GM21381 (cell line): Measurements from ENCODE around the gene WRAP53.

Source experiments
- ATAC-seq: cut with Tn5 transposase; IDR thresholded peaks from one replicate; pipeline ENCODE4 v1.9.1; 2021; ENCODE audit warnings: mild to moderate bottlenecking, moderate library complexity; ENCODE audit not compliant: unreplicated experiment

Gene WRAP53

DNA sequence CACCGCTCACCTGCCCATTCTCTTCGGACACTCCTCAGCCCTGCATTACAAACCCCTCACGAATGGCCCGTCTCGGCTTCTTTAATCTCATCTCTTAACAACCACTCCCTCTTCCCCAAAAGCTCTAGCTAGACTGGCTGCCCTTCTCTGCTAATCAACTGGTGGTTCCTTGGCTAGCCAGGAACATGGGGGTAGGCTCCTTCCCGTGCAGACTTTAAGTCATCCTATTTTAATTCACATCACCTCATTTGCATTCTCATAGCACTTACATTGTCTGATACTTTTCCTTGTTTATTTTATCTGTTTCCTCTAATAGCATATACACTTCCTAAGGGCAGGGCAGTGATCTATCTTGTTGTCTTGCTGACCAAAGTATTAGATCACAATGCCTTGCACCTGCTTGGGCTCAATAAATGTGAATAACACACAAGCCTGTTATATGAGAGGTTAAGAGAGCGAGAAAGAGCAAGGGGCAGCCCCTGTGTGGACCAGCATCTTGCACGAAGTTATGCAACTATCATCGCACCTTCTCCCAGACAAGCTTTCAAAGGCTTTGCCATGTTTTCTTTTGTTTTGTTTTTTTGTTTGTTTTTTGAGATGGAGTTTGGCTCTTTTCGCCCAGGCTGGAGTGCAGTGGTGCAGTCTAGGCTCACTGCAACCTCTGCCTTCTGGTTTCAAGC is 10.7 kb upstream of the WRAP53 start:
- no peak for ATAC-seq

DNA sequence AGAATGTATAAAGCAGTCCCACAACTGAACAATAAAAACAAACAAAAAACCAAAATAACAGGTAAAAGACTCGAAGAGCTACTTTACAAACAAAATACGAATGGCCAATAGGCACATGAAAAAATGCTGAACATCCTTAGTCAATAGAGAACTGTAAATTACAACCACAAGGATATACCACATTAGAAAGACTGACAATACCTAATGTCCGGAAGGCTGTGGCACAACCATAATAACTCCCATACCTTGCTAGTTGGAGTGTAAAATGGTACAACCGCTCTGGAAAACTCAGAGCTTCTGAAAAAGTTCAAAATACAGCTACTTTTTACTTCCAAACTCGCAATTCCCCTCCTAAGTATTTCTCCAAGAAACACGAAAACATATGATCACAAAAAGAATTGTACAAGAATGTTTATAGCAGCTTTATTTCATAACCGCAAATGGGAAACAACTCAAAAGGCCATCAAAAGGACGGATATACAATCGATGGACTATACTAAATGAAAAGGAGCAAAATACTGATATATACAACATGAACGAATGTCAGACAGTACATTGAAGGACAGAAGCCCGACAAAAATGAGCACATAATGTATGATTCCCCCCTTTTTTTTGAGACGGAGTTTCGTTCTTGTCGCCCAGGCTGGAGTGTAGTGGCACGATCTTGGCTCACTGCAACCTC is 3.3 kb upstream of the WRAP53 start:
- no peak for ATAC-seq

DNA sequence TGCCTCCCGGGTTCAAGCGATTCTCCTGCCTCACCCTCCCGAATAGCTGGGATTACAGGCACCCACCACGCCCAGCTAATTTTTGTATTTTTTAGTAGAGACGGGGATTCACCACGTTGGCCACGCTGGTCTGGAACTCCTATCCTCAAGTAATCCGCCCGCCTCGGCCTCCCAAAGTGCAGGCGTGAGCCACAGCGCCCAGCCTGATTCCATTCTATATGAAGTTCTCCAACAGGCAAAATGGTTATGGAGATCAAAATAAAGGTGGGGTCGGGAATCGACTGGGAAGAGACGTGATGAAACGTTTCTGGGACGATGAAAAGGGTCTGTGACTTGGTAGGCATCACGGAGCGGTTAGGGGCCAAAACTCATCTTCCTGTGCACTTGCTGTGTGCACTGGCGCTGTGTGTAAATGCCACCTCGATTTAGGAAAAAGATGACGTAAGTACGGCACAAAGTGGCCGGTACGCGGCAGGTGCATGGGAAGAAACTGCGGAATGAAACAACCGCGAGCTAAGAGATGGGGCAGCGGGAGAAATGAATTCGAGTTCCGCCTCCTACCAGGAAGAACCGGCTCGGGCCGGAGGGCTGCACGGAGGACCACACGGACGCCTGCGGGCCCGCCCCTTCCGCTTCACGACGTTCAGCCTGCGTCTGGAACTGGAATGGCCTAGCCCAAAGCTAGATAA is 2.6 kb upstream of the WRAP53 start:
- ATAC-seq = peak; percentile 65

DNA sequence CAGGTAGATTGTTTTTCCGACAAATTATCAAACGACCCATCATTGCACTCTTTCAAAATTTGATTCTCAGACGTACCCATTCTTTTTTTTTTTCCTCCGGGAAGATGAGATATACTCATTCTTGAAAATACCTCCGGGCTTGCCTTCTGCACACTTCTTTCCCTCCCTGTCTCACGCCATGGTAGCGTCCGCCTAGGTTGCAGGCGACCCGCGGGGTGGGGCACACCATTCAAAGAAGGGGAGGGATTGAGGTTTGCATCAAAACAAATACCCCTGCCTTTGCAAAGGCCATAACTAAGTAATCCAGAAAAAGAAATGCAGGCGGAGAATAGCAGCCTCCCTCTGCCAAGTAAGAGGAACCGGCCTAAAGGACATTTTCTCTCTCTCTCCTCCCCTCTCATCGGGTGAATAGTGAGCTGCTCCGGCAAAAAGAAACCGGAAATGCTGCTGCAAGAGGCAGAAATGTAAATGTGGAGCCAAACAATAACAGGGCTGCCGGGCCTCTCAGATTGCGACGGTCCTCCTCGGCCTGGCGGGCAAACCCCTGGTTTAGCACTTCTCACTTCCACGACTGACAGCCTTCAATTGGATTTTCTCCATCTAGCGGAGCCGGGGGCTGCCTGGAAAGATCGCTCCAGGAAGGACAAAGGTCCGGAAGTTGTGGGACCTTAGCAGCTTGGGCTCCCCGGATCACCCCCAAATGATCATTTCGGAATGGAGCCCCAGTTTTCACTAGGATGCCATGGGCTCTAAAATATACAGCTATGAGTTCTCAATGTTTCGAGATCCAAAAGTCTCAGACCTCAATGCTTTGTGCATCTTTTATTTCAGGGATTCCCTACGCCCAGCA is 1.8 kb upstream of the WRAP53 start:
- ATAC-seq = peak; percentile 36

DNA sequence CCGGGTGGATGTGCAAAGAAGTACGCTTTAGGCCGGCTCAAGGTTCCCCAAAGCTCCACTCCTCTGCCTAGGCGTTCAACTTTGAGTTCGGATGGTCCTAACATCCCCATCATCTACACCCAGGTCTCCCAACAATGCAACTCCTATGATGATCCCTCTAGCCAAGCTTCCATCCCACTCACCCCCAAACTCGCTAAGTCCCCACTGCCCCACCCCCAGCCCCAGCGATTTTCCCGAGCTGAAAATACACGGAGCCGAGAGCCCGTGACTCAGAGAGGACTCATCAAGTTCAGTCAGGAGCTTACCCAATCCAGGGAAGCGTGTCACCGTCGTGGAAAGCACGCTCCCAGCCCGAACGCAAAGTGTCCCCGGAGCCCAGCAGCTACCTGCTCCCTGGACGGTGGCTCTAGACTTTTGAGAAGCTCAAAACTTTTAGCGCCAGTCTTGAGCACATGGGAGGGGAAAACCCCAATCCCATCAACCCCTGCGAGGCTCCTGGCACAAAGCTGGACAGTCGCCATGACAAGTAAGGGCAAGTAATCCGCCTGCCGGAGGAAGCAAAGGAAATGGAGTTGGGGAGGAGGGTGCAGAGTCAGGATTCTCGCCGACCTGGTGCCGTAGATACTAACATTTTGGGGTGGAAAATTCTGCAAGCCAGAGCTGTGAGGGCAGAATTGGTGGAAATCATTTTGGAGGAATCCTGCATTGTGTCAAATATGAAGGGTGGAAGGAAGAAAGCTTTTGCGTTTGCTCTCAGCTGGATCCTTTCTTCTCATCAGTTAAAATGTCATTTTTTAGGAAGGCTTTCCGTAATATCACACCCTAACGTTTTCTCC is 987 bp upstream of the WRAP53 start, which contains the start of gene TP53:
Gene TP53 (minus strand): TSS at position 419 of the 836 bp plus-strand sequence. CDS start 10,896 bp downstream, outside the sequence.
- peak; percentile 33 for ATAC-seq

DNA sequence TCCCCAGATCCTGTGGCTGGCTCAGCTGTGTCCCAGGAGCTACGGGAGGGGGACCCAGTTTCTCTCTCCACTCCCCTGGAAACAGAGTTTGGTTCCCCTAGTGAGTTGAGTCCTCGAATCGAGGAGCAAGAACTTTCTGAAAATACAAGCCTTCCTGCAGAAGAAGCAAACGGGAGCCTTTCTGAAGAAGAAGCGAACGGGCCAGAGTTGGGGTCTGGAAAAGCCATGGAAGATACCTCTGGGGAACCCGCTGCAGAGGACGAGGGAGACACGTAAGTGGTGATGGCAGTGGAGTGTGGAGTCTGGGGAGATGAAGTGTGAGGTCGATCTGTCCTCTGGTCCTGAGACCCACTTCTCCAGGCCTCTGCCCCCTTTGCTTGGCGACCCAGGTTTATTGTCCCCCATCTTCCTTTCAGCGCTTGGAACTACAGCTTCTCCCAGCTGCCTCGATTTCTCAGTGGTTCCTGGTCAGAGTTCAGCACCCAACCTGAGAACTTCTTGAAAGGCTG is 585 bp downstream of the WRAP53 start:
- ATAC-seq = no peak

DNA sequence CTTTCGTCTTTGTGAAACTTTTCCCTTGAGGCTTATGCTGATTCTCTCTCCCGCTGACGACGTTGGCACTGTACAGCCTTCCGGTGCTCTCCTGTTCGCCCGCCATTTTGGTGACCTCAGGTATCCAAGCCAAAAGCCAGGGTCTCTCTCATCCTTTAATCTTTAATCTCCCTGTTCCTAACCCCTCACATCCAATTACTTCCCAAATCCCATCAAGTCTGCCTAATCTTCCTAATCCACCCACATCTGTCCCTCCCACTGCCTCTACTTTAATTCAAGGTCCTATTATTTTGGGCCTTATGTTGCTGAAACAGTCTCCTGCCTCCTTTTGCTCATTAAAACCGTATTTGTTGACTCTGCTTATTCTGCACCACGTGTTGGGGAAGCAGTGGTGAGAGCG is 7.3 kb downstream of the WRAP53 start:
- ATAC-seq = no peak

DNA sequence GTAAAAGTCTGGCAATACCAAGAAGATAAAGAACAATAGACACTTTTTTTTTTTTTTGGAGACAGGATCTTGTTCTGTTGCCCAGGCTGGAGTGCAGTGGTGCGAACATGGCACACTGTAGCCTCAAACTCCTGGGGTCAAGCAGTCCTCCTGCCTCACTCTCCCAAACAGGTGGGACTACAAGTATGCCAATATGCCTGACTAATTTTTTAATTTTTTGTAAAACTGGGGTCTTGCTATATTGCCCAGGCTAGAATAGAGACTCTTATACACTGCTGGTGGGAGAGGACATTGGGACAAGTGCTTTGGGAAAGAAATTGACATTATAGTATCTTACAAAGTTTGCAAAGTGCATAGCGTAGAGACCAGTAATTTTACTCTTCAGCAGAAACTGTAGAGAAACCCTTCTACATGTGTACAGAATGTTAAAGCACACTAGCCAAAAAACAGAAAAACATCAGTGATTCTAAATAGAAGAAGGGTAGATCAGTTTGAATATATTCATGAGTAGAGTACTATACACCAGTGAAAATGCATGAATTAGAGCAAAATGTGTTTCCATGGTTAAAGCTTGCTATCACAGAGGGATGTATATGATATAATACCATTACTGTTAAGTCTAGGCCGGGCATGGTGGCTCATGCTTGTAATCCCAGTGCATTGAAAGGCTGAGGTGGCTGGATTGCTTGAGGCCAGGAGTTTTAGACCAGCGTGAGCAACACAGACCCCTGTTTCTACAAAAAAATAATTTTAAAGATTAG is 9.7 kb downstream of the WRAP53 start:
- no peak for ATAC-seq

DNA sequence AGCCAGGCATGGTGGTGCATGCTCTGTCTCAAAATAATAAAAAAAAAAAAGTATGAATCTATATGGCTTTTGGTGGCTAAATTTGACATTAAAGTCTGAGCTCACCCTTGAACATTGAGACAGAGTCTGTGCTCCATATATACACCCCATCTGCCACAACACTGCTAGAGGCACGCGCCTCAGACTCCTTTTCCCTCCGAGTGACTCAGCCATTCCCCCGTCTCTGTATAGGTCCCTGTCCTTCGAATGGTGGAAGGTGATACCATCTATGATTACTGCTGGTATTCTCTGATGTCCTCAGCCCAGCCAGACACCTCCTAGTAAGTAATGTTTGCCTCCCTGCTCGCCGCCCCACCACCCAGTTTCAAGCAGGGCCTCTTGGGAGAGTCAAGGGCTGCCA is 12.2 kb downstream of the WRAP53 start:
- no peak for ATAC-seq

DNA sequence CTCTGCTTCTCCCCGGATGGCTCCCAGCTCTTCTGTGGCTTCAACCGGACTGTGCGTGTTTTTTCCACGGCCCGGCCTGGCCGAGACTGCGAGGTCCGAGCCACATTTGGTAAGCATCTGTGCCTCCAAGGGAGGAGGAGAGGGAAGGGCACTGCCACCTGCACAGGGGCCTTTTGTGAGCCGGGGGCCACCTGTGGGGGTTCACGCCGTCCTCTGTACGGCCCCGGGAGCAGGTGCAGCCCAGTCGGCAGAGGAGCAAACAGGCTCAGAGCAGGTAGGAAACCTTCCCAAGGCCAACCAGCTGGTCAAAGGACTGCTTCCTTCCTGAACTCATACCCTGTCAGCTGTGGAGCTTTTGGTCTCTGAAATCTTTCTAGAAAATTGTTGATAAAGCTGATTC is 13.4 kb downstream of the WRAP53 start:
- no peak for ATAC-seq

DNA sequence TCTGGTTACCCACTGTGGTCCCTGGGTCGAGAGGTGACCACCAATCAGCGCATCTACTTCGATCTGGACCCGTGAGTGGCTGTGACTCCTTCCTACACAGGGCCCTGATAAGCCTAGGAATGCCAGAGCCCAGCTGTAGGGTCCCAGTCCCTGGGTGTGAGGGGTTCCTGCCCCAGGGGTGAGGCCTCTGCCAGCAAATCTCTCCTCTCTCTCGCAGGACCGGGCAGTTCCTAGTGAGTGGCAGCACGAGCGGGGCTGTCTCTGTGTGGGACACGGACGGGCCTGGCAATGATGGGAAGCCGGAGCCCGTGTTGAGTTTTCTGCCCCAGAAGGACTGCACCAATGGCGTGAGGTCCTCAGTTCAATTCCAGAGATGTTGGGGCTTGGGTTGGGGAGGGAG is 14.5 kb downstream of the WRAP53 start:
- no peak for ATAC-seq

DNA sequence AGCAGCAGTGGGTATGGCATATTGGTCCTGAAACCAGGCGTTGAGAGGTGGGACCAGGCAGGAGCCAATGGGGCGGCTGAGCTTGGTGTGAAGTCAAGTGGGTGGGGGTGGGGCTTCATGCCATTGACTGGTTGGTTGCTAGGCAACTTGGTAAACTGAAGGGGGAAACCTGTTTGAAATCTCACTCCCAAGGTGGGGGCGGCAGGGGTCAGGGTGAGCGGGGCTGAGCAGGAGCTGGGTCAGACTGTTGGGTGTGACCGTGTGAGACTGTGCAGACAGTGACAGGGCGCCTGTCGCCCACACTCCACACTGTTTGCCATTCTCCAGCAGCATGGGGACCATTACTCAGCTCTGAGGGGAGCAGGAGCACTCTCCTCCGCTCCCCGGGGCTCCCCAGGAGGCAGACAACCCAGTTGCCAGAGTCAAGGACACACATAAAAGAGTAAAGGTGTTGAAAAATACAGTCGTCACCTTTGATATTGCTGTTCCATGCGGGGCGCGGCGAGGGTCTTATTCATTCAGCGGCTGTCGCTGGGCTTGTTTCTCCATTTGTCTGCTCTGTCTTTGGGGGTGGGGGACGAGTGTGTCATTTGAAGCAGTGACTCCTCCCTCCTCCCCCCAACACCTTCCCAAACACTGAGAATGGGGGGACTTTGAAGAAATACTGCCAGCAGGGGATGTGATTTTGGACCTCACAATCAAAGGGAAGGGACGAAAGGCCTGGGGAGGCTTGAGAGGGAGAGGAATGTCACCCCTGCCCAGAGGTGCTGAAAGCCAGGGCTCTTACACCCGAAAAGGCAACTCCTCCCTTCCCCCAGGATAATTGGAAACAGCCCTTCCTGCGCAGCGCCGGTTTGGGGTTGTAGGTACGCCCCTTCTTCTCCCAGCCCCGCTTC is 15.6 kb downstream of the WRAP53 start:
- ATAC-seq = no peak

DNA sequence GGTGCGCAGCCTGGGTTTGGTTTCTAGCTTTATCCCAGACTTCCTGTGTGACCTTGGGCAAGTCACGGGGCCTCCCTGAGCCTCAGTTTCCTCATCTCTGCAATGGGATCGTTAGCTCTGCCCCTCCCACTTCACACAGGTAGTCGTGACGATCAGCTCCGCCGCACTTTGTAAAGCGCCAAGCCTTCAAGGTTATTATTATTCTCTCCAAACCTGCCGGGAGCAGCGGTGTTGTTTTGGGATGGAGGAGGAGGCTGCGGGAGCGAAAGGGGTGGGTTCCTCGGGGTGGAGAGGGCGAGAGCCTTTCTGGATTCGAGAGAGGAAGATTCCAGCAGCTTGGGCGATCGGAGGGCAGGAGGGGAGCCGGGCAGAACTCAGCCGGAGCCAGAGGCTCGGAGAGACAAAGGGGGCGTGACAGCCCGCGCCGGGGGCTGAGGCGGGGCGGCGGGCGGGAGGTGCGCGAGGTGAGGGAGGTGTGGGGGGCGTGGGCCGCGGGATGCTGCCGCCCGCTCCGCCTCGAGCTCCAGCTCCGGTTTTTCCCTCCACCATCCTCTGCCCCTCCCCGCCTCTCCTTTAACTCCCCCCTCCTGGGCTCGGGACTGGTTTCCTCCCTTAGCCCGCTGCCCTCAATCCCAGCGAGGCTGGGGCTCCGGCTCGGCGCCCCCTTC is 16.5 kb downstream of the WRAP53 start, which contains the start of gene EFNB3:
Gene EFNB3 (plus strand): TSS at position 602 of the 668 bp plus-strand sequence. CDS start 397 bp downstream, outside the sequence.
- no peak for ATAC-seq

DNA sequence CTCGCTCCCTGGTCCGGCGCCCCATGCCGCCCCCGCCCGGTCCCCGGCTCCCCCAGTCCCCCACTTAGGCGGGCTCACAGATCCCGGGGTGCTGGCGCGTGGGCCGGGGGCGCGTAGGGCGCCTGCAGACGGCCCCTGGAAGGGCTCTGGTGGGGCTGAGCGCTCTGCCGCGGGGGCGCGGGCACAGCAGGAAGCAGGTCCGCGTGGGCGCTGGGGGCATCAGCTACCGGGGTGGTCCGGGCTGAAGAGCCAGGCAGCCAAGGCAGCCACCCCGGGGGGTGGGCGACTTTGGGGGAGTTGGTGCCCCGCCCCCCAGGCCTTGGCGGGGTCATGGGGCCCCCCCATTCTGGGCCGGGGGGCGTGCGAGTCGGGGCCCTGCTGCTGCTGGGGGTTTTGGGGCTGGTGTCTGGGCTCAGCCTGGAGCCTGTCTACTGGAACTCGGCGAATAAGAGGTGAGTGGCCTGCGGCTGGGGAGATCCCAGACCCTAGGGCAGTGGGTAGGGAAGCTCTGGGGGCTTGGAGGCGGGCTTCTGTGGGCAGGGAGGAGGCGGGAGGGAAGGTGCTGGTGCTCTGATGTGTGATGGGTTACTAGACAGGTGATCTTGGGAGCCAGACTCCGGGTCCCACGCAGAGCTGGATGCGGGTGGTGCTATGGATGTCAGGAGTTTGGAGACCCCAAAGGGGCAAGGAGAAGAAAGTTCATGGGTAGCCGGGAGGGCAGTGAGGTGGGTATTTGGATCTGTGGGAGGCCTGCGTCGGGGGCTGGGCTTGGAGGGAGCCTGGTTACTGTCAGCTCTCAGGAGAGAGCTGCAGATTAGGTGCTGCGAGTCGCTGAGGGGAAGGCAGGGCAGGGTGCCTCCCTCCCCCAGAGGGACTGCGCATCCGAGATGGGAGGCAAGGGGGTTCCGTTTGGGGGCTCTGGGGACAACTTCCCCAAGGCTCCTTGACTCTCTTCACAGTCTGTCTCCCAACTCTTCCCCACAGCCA is 17.3 kb downstream of the WRAP53 start:
- no peak for ATAC-seq

DNA sequence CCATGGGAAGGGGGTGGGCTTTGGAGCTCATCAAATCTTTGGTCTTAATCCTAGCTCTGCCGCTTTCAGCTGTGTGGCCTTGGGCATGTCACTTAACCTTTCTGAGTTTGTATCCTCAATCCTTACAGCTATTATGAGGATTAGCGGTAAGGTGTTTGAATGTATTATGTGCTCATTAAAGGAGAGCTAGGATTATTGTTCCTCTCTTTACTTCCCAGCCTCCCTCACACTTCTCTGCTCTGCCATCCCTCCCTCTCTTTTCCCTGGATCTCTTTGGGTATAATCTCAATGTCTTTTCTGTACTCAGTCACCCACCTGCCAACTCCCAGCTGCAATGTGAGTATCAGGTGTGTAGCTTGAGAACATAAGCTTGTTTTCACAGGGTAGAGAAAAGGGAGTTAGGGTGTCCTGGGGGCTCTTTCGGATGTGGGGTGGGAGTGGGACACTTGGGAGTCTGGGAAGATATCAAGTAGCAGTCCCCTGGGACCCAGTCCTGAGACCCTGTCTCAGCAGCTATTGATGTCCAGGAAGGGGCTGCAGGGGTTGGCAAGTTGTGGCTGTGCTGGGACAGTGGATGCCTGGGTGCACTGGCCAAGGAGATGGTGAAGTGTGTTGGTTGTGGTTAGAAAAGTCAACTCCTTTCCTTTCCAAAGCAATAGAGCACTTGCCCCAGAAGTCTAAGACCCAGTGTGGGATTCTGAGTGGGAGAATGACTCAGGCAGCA is 18.5 kb downstream of the WRAP53 start:
- ATAC-seq = no peak

DNA sequence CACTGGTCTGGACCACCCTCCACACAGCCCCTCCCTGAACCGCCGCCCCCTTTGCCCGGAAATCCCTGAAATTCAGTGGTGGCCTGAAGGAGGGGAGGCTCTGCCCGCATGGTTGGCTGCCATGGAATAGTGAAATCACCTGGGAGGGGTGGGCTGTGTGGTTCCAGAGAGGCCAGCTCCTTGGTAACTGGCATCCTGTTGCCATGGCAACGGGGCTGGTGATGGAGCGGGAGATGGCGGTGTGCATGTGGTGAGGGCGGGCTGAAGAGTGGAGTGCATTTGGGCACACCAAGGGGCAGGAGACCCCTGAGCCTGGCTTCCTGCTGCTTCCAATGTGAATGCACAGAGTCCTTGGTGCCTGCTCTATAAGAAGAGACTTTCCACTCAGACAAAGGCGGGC is 19.2 kb downstream of the WRAP53 start:
- ATAC-seq = no peak
